Activated naive CD4-positive, alpha-beta T cell treated with anti-CD3 and anti-CD28 coated beads for 36 hours (primary cell): ENCODE measurements around the gene C22orf42. TPM values are rescaled to one million over a fixed set of nuclear protein-coding genes. Genes with fewer than 3 reads are reported as not detected.
"Not testable (repeated sequence)": the region's sequence is repeated elsewhere in the genome, so short reads cannot be mapped to it uniquely, and the experiment has no call there.

ENCODE experiments used
- CTCF ChIA-PET: fragments of 350-600 bp; sonication (Branson Sonifier 250); formaldehyde crosslinking; loops from one replicate; lab custom pipeline; 2021; ENCODE audit warnings: antibody characterized with exemption; lab: Charles Lee
- DNase-seq: peaks from one replicate; pipeline ENCODE4 v3.0.0-alpha.2; 2020
- H3K27ac Mint-ChIP-seq: one replicate; pipeline ENCODE4 v1.8.0; 2021; ENCODE audit warnings: mild to moderate bottlenecking, mixed read lengths
- H3K27me3 Mint-ChIP-seq: one replicate; pipeline ENCODE4 v1.8.0; 2021; ENCODE audit warnings: low read depth, mixed read lengths
- H3K36me3 Mint-ChIP-seq: one replicate; pipeline ENCODE4 v1.8.0; 2021; ENCODE audit warnings: low read depth, mixed read lengths
- H3K4me1 Mint-ChIP-seq: one replicate; pipeline ENCODE4 v1.8.0; 2021; ENCODE audit warnings: low read depth, mixed read lengths
- H3K4me3 Mint-ChIP-seq: one replicate; pipeline ENCODE4 v1.8.0; 2021; ENCODE audit warnings: mild to moderate bottlenecking, moderate library complexity, mixed read lengths
- H3K9me3 Mint-ChIP-seq: one replicate; pipeline ENCODE4 v1.8.0; 2021; ENCODE audit warnings: mixed read lengths
- intact Hi-C: fragments of 100-400 bp; cut with micrococcal nuclease; formaldehyde crosslinking; loops from one replicate; pipeline ENCODE4 v1.15.1; 2023
- total RNA-seq, 2 experiments: library from RNA; stranded (reverse); gene quantifications; one replicate each; pipeline ENCODE4 v1.2.3, GENCODE V29; 2021

Gene C22orf42
- total RNA-seq, 2 experiments from 2014 or later, result not detected

- no peak overlapping the region for H3K4me3 Mint-ChIP-seq
- no peaks in the 10 kb centered on the region for H3K9me3 Mint-ChIP-seq
- H3K36me3 Mint-ChIP-seq, result no peaks in the 10 kb centered on the region
- intact Hi-C loops, result loop anchor here (5.0 kb wide), 1 partner anchor 199 kb away; no protein-coding TSS in a partner anchor
- no peaks in the 10 kb centered on the region for H3K4me1 Mint-ChIP-seq
- H3K27ac Mint-ChIP-seq, result no peak overlapping the region
- DNase-seq, result peak; percentile 5
- H3K27me3 Mint-ChIP-seq, result peaks cover 26% of the 10 kb centered on the region
- CTCF ChIA-PET, result no interaction called here
Measured at GRCh38 chr22:32175683-32176644, 16.9 kb upstream of the C22orf42 start.

- no peaks in the 10 kb centered on the region for H3K4me1 Mint-ChIP-seq
- no peaks in the 10 kb centered on the region for H3K9me3 Mint-ChIP-seq
- no peak overlapping the region for H3K4me3 Mint-ChIP-seq
- H3K27me3 Mint-ChIP-seq, result peaks cover 26% of the 10 kb centered on the region
- H3K27ac Mint-ChIP-seq, result no peak overlapping the region
- intact Hi-C loops, result loop anchor here (5.0 kb wide), 1 partner anchor 198 kb away; no protein-coding TSS in a partner anchor
- DNase-seq, result no peak
- CTCF ChIA-PET, result no interaction called here
- no peaks in the 10 kb centered on the region for H3K36me3 Mint-ChIP-seq
Measured at GRCh38 chr22:32175115-32175514, 16.0 kb upstream of the C22orf42 start.

GRCh38 chr22:32165681-32166080 is 6.6 kb upstream of the C22orf42 start:
- no peaks in the 10 kb centered on the region for H3K9me3 Mint-ChIP-seq
- H3K4me3 Mint-ChIP-seq, result no peak overlapping the region
- intact Hi-C loops, result no loop called here
- peaks cover 3% of the 10 kb centered on the region for H3K4me1 Mint-ChIP-seq
- H3K27ac Mint-ChIP-seq, result no peak overlapping the region
- CTCF ChIA-PET, result interaction anchor here (0.6 kb wide), 1 partner anchor 215 kb away, joined by 3 read pairs; no protein-coding TSS in a partner anchor
- no peak for DNase-seq
- no peaks in the 10 kb centered on the region for H3K27me3 Mint-ChIP-seq
- no peaks in the 10 kb centered on the region for H3K36me3 Mint-ChIP-seq

GRCh38 chr22:32164075-32164860 is 5.2 kb upstream of the C22orf42 start:
- no peaks in the 10 kb centered on the region for H3K27me3 Mint-ChIP-seq
- DNase-seq, result no peak
- H3K36me3 Mint-ChIP-seq, result no peaks in the 10 kb centered on the region
- H3K27ac Mint-ChIP-seq, result no peak overlapping the region
- CTCF ChIA-PET, result no interaction called here
- no peak overlapping the region for H3K4me3 Mint-ChIP-seq
- intact Hi-C loops, result no loop called here
- H3K9me3 Mint-ChIP-seq, result no peaks in the 10 kb centered on the region
- peaks cover 3% of the 10 kb centered on the region for H3K4me1 Mint-ChIP-seq

GRCh38 chr22:32160411-32160810 is 1.3 kb upstream of the C22orf42 start:
- H3K4me3 Mint-ChIP-seq, DNase-seq, H3K36me3 Mint-ChIP-seq, H3K4me1 Mint-ChIP-seq, CTCF ChIA-PET, H3K9me3 Mint-ChIP-seq, intact Hi-C loops, H3K27ac Mint-ChIP-seq, H3K27me3 Mint-ChIP-seq: not testable (repeated sequence)

- H3K4me1 Mint-ChIP-seq, DNase-seq, H3K27ac Mint-ChIP-seq, H3K4me3 Mint-ChIP-seq, H3K36me3 Mint-ChIP-seq, H3K9me3 Mint-ChIP-seq, intact Hi-C loops, H3K27me3 Mint-ChIP-seq: not testable (repeated sequence)
- CTCF ChIA-PET, result interaction anchor here (1.1 kb wide), 1 partner anchor 366 kb away, joined by 3 read pairs; no protein-coding TSS in a partner anchor
Measured at GRCh38 chr22:32157632-32158031, 1.5 kb downstream of the C22orf42 start.

GRCh38 chr22:32154727-32155126 is 4.4 kb downstream of the C22orf42 start:
- H3K4me3 Mint-ChIP-seq, H3K4me1 Mint-ChIP-seq, CTCF ChIA-PET, H3K36me3 Mint-ChIP-seq, H3K9me3 Mint-ChIP-seq, H3K27me3 Mint-ChIP-seq, DNase-seq, intact Hi-C loops, H3K27ac Mint-ChIP-seq: not testable (repeated sequence)

- H3K4me1 Mint-ChIP-seq, H3K27me3 Mint-ChIP-seq, DNase-seq, H3K4me3 Mint-ChIP-seq, H3K27ac Mint-ChIP-seq, H3K36me3 Mint-ChIP-seq, intact Hi-C loops, H3K9me3 Mint-ChIP-seq: not testable (repeated sequence)
- CTCF ChIA-PET, result interaction anchor here (0.6 to 1.0 kb wide), 2 partner anchors 51 to 73 kb away, joined by 3 read pairs; no protein-coding TSS in a partner anchor
Measured at GRCh38 chr22:32151641-32152040, 7.5 kb downstream of the C22orf42 start.

- H3K9me3 Mint-ChIP-seq, H3K4me1 Mint-ChIP-seq, H3K4me3 Mint-ChIP-seq, H3K36me3 Mint-ChIP-seq, intact Hi-C loops, H3K27me3 Mint-ChIP-seq, DNase-seq, H3K27ac Mint-ChIP-seq: not testable (repeated sequence)
- CTCF ChIA-PET, result interaction anchor here (1.0 kb wide), 1 partner anchor 52 kb away, joined by 3 read pairs; no protein-coding TSS in a partner anchor
Measured at GRCh38 chr22:32150647-32151046, 8.5 kb downstream of the C22orf42 start.

- H3K4me3 Mint-ChIP-seq, H3K36me3 Mint-ChIP-seq, H3K27ac Mint-ChIP-seq, H3K9me3 Mint-ChIP-seq, H3K27me3 Mint-ChIP-seq, DNase-seq, CTCF ChIA-PET: not testable (repeated sequence)
- intact Hi-C loops, result loop anchor here (10.0 kb wide), 1 partner anchor 116 kb away; no protein-coding TSS in a partner anchor
- peaks cover 19% of the 10 kb centered on the region for H3K4me1 Mint-ChIP-seq
Measured at GRCh38 chr22:32148372-32148771, 10.7 kb downstream of the C22orf42 start.

GRCh38 chr22:32147128-32147527 is 12.0 kb downstream of the C22orf42 start:
- intact Hi-C loops, result loop anchor here (10.0 kb wide), 1 partner anchor 118 kb away; no protein-coding TSS in a partner anchor
- CTCF ChIA-PET, H3K27ac Mint-ChIP-seq, DNase-seq, H3K36me3 Mint-ChIP-seq, H3K27me3 Mint-ChIP-seq, H3K4me3 Mint-ChIP-seq, H3K9me3 Mint-ChIP-seq: not testable (repeated sequence)
- H3K4me1 Mint-ChIP-seq, result peaks cover 29% of the 10 kb centered on the region
